ENCODE results near the gene KLHDC8A. TPM values are rescaled to one million over a fixed set of nuclear protein-coding genes. Genes with fewer than 3 reads are reported as not detected.

The KLHDC8A gene
- total and polyA plus RNA-seq, 2 of the 4 experiments (the other 2 are of a cell fraction): not detected

GRCh38 chr1:205357567-205357966 is 845 bp upstream of the KLHDC8A start:
- Histone ChIP-seq H4K5ac (ENCODE audit: low read depth, low read length) (no peak overlapping the region), H3K27me3 (ENCODE audit: control insufficient read depth, insufficient read depth, low read length) (peaks cover 47% of the 10 kb centered on the region), H3K79me1 (ENCODE audit: low read depth in 1 of 2, low read length in 2 of 2) (no peaks in the 10 kb centered on the region), H3K9me1 (ENCODE audit: insufficient read depth, low read length) (no peaks in the 10 kb centered on the region), H2BK5ac (ENCODE audit: low read depth, low read length, poor library complexity, severe bottlenecking) (no peak overlapping the region), H3K36me3 (ENCODE audit: control insufficient read depth, insufficient read depth, low read length) (no peaks in the 10 kb centered on the region), H4K91ac (ENCODE audit: insufficient read depth, low read depth, low read length) (no peak overlapping the region), H3K56ac (ENCODE audit: extremely low read depth, insufficient read depth, low read length) (no peak overlapping the region), H4K20me1 (ENCODE audit: insufficient read depth, low read length) (no peaks in the 10 kb centered on the region), H3K23ac (ENCODE audit: low read depth, low read length) (no peak overlapping the region), H3K4me3 (ENCODE audit: insufficient read depth, low read depth, low read length) (no peak overlapping the region), H2AK9ac (replicated peaks; ENCODE audit: low read depth, low read length, poor library complexity) (no peak overlapping the region), H3K4me2 (ENCODE audit: low read depth, low read length) (no peak overlapping the region), H2BK15ac (ENCODE audit: low read depth, low read length) (no peak overlapping the region), H3K27ac (ENCODE audit: insufficient read depth, low read length) (no peak overlapping the region), H3K4ac (ENCODE audit: low read depth, low read length) (no peak overlapping the region), H2AFZ (replicated peaks; ENCODE audit: low read length, poor library complexity) (no peak overlapping the region), H3K18ac (ENCODE audit: low read depth, low read length) (no peak overlapping the region), H3K9ac (ENCODE audit: low read depth, low read length) (no peak overlapping the region), H2AK5ac (ENCODE audit: low read depth, low read length) (no peak overlapping the region), H4K8ac (ENCODE audit: low read depth in 2 of 2, low read length in 2 of 2) (no peak overlapping the region), H3K4me1 (ENCODE audit: control insufficient read depth, insufficient read depth, low read length) (no peaks in the 10 kb centered on the region; the same call in 1 of the 2 replicates), H2BK20ac (ENCODE audit: low read depth, low read length) (no peak overlapping the region), H3K14ac (replicated peaks; ENCODE audit: low read depth, low read length) (no peak overlapping the region), H2BK120ac (ENCODE audit: low read depth, low read length) (no peak overlapping the region), H3K9me3 (ENCODE audit: control insufficient read depth, insufficient read depth, low read length) (no peaks in the 10 kb centered on the region)
- in situ Hi-C loops (cut with MboI; ENCODE audit: low sequenced_read_pairs) (no loop called here), intact Hi-C loops (cut with micrococcal nuclease) (loop anchor here (10.0 kb wide), 1 partner anchor 297 kb away; no protein-coding TSS in a partner anchor), dilution Hi-C loops (cut with HindIII; ENCODE audit: low sequenced_read_pairs, unreplicated experiment) (no loop called here)
- DNase-seq (no peak), ATAC-seq (ENCODE audit: low read depth) (no peak)
- CTCF ChIA-PET: no interaction called here
- TF ChIP-seq RAD21 (IDR thresholded peaks at IDR 0.05; ENCODE audit: low read length) (no peak), BHLHE40 (IDR thresholded peaks at IDR 0.05; ENCODE audit: low read depth, low read length) (no peak), RCOR1 (IDR thresholded peaks at IDR 0.05; ENCODE audit: insufficient replicate concordance, low read length) (no peak), NFE2L2 (IDR thresholded peaks at IDR 0.05; ENCODE audit: low read depth, low read length) (no peak), SMC3 (IDR thresholded peaks at IDR 0.05; ENCODE audit: low read depth, low read length) (no peak), FOS (IDR thresholded peaks at IDR 0.05; ENCODE audit: low read depth, low read length) (no peak), MAZ (IDR thresholded peaks at IDR 0.05; ENCODE audit: borderline replicate concordance, low read depth, low read length) (no peak), ELK1 (IDR thresholded peaks at IDR 0.05; ENCODE audit: borderline replicate concordance, low read depth, low read length) (no peak), CHD1 (IDR thresholded peaks at IDR 0.05; ENCODE audit: low read depth, low read length) (no peak), CEBPB (IDR thresholded peaks at IDR 0.05; ENCODE audit: low read depth, low read length) (no peak), MAFK (IDR thresholded peaks at IDR 0.05; ENCODE audit: low read depth, low read length) (no peak), RFX5 (IDR thresholded peaks at IDR 0.05; ENCODE audit: low read depth, low read length) (no peak), MXI1 (IDR thresholded peaks at IDR 0.05; ENCODE audit: borderline replicate concordance, low read depth, low read length) (no peak), POLR2A (IDR thresholded peaks at IDR 0.05; ENCODE audit: low read depth, low read length) (no peak)
- TF ChIP-seq, protein P1, sequence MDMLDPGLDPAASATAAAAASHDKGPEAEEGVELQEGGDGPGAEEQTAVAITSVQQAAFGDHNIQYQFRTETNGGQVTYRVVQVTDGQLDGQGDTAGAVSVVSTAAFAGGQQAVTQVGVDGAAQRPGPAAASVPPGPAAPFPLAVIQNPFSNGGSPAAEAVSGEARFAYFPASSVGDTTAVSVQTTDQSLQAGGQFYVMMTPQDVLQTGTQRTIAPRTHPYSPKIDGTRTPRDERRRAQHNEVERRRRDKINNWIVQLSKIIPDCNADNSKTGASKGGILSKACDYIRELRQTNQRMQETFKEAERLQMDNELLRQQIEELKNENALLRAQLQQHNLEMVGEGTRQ (IDR thresholded peaks at IDR 0.05; ENCODE audit: low read depth, low read length): no peak
- TF ChIP-seq, protein P2, sequence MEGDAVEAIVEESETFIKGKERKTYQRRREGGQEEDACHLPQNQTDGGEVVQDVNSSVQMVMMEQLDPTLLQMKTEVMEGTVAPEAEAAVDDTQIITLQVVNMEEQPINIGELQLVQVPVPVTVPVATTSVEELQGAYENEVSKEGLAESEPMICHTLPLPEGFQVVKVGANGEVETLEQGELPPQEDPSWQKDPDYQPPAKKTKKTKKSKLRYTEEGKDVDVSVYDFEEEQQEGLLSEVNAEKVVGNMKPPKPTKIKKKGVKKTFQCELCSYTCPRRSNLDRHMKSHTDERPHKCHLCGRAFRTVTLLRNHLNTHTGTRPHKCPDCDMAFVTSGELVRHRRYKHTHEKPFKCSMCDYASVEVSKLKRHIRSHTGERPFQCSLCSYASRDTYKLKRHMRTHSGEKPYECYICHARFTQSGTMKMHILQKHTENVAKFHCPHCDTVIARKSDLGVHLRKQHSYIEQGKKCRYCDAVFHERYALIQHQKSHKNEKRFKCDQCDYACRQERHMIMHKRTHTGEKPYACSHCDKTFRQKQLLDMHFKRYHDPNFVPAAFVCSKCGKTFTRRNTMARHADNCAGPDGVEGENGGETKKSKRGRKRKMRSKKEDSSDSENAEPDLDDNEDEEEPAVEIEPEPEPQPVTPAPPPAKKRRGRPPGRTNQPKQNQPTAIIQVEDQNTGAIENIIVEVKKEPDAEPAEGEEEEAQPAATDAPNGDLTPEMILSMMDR (conservative IDR thresholded peaks at IDR 0.05; ENCODE audit: low read depth, low read length): no peak
- BruUV-seq (replicated peaks): no TSS peak
- WGBS, 2 experiments (ENCODE audit: extremely low coverage in 2 of 2, insufficient read length in 1 of 2): no CpG with 5 or more reads among the region's 3 CpGs
- POLR2A ChIA-PET (ENCODE audit: unreplicated experiment): no interaction called here

Data from IMR-90 (cell line).